Measurements from ENCODE around the gene MTMR2.

The MTMR2 gene

GRCh38 chr11:95853862-95854261, 70.0 kb downstream of the MTMR2 start:
- no peak for TF ChIP-seq CTCF (IDR thresholded peaks at IDR 0.05; ENCODE audit: low read depth, low read length)
- DNase-seq (ENCODE audit: extremely low read depth, low read depth): no peak

- TF ChIP-seq CTCF (IDR thresholded peaks at IDR 0.05; ENCODE audit: low read depth, low read length): no peak
- DNase-seq (ENCODE audit: extremely low read depth, low read depth): no peak
These were observed 70.8 kb downstream of the MTMR2 start for GRCh38 chr11:95853138-95853537.

DNA sequence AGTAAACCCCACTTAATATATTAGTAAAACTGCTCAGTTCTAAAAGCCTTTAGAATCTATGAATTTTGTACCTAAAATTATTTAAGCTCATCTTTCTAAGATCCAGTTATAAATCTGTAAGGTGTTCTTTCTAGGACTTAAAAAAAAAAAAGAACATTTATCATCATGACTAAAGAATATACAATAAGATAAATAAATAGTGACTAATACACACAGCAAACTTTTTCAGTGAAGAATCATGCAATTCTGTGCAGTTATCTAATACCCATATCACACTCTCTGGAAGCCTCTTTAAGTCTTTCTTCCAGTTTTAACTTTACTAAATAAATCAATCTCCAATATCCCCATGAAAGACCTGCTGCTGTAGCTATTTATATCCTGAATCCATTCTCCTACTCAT, 73.8 kb downstream of the MTMR2 start:
- no peak for DNase-seq (ENCODE audit: extremely low read depth, low read depth)
- no peak for TF ChIP-seq CTCF (IDR thresholded peaks at IDR 0.05; ENCODE audit: low read depth, low read length)

DNA sequence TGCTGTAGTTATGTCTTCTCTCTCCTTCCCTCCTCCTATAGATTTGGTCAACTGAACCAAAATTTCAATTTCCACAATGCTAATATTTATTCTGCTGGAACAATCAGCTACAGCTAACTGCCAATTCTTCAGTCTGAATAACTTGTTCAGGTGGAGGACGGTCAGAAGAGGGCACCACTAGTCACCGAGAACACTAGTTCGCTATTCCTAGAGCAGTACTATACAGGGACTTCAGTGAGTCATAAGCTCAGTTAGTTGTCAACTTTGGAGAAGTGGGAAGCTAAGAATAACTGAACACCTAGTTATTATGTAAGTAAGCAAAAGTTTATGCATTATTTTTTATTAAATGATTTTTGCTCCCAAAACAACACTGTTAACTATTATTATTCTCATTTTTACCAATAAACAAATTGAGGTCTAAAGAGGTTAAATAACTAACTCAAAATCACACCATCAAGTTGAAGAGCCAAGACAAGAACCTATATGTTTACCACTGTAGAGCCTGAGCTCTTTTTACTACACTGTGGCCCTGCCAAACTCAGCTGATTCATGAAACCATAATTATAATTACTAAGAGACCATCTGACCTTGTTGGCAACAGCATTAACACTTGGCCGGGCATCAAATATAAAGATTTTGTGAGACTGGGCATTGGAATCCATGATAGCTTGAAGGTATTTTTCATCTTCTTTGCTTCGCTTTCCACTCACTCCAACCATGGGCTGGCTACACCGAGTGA, 74.7 kb downstream of the MTMR2 start:
- no peak for DNase-seq (ENCODE audit: extremely low read depth, low read depth)
- peak; percentile 39 for TF ChIP-seq CTCF (IDR thresholded peaks at IDR 0.05; ENCODE audit: low read depth, low read length)

DNA sequence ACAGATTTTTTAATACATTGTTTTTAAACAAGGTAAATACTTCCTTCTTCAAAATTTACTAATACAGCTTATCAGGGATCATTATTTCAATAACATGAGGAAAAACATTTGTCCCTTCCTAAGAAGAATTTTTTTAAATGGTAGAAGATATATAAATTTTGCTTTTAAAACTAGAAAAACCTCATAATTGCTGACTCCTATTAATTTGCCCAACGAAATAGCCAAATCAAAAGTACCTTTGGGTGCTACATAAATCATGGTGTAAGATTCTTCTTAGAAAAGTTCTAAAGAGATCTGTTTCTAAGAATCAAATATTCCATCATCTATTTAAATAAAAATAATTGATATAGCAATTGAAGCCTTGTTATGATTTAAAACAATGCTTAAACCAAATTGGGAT, 78.7 kb downstream of the MTMR2 start:
- TF ChIP-seq CTCF (IDR thresholded peaks at IDR 0.05; ENCODE audit: low read depth, low read length): no peak
- no peak for DNase-seq (ENCODE audit: extremely low read depth, low read depth)

- peak; percentile 86 for TF ChIP-seq CTCF (IDR thresholded peaks at IDR 0.05; ENCODE audit: low read depth, low read length)
- DNase-seq (ENCODE audit: extremely low read depth, low read depth): peak; percentile 81
These were observed 88.0 kb downstream of the MTMR2 start for GRCh38 chr11:95835768-95836488.

DNA sequence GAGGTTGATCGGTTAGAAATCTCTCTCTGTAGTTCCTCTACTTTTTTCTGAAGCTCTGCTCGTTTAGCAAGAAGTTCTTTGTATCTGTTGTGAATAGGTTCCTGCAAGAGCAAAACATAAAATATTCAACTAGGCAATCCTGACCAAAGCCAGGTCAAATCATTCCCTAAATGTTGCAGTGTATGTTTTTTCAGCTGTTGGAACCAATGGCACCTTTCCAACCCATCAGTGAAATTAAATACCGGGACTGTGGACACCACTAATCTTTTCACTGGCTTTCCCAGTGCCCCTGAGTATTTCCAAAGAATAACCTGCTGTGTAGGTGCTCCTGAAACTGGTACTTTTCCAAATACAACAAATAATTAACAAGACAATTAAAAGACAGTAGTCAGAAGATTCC, 88.6 kb downstream of the MTMR2 start:
- DNase-seq (ENCODE audit: extremely low read depth, low read depth): no peak
- TF ChIP-seq CTCF (IDR thresholded peaks at IDR 0.05; ENCODE audit: low read depth, low read length): no peak

All from AG09319 (cell line).